NB4 (cell line): ENCODE data around the gene CEP170B.

ENCODE experiments used
- DNase-seq: peaks from one replicate; pipeline ENCODE4 v3.0.0; 2010; ENCODE audit warnings: low read depth
- H3K4me3 ChIP-seq: one replicate; pipeline ENCODE4 v1.5.1; 2011; ENCODE audit warnings: mild to moderate bottlenecking, low read depth, low read length, moderate library complexity
- MYC ChIP-seq: IDR thresholded peaks from 2 replicates; pipeline ENCODE4 v1.6.1; 2011; ENCODE audit warnings: low read depth, low read length
- POLR2A ChIP-seq: IDR thresholded peaks from 2 replicates; pipeline ENCODE4 v1.6.1; 2011; ENCODE audit warnings: mild to moderate bottlenecking; ENCODE audit not compliant: insufficient read length; ENCODE audit errors: extremely low read depth
- TF ChIP-seq, protein P1 (sequence below): IDR thresholded peaks from one replicate; pipeline ENCODE4 v1.5.1; 2012; ENCODE audit warnings: low read depth, low read length
- TF ChIP-seq, protein P2 (sequence below): IDR thresholded peaks from 2 replicates; pipeline ENCODE4 v1.6.1; 2011; ENCODE audit warnings: low read depth, low read length

The CEP170B gene

DNA sequence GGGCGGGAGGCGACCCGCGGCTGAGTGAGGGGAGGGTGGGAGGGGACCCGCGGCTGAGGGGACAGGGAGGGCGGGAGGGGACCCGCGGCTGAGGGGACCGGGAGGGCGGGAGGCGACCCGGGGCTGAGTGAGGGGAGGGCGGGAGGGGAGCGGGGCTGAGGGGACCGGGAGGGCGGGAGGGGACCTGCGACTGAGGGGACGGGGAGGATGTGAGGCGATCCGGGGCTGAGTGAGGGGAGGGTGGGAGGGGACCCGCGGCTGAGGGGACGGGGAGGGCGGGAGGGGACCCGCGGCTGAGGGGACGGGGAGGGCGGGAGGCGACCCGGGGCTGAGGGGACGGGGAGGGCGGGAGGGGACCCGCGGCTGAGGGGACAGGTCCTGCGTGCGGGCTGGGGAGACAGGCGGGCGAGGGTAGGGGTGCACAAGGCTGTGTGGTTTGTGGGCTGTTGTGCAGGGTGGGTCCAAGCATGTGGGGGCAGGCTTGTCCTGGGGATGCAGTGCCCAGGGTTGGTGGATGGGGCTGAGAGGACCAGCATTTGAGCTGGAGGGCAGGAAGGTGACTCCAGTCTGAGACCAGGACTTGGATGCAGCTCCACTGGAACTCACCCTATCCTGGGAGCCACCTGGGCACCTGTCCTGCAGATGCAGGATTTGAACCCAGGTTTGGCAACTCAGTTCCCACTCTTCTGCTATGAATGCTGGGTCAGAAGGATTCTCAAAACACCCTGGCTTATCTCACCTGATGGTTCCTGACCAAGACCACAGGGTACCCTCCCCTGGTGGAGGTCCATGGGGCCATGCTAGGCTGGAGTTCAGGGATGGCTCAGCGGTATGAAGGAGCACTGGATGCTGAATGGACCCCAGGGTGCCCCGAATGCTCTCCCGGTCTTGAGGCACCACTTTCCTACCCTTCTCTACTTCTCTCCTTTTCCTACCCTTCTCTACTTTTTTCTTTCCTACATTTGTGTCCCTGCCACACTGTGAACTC, 69.0 kb downstream of the CEP170B start:
- DNase-seq, result no peak
- H3K4me3 ChIP-seq, result no peak overlapping the region
- TF ChIP-seq, protein P1, sequence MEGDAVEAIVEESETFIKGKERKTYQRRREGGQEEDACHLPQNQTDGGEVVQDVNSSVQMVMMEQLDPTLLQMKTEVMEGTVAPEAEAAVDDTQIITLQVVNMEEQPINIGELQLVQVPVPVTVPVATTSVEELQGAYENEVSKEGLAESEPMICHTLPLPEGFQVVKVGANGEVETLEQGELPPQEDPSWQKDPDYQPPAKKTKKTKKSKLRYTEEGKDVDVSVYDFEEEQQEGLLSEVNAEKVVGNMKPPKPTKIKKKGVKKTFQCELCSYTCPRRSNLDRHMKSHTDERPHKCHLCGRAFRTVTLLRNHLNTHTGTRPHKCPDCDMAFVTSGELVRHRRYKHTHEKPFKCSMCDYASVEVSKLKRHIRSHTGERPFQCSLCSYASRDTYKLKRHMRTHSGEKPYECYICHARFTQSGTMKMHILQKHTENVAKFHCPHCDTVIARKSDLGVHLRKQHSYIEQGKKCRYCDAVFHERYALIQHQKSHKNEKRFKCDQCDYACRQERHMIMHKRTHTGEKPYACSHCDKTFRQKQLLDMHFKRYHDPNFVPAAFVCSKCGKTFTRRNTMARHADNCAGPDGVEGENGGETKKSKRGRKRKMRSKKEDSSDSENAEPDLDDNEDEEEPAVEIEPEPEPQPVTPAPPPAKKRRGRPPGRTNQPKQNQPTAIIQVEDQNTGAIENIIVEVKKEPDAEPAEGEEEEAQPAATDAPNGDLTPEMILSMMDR, result no peak
- no peak for TF ChIP-seq POLR2A

DNA sequence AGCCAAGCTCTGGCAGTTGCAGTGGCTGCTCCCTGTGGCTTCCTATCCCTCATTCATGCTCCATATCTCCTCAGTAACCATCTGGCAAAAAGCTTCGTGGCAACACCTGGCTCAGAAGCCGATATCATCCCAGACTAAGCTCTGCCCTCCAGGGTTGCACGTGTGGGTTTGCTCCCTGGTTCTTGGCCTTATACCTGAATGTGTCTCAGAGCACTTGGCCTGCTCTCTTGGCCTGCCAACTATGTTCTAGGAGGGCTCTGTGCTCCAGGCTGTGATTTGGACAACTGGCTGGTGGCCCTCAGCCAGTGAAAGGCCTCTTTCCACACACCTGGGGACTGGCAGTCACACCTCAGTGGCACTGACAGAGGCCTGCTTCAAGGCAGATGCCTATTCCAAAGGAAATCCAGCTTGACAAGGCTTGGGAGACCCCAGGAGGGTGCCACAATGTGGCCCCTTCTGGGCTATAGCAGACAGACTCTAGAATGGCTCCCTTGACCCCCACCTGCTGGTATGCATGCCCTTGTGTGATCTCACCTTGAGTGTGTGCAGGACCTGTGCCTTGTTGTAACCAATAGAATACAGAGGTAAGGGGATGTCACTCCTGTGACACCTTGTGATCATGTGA, 70.1 kb downstream of the CEP170B start:
- DNase-seq, result no peak
- no peak overlapping the region for H3K4me3 ChIP-seq
- TF ChIP-seq POLR2A, result no peak

DNA sequence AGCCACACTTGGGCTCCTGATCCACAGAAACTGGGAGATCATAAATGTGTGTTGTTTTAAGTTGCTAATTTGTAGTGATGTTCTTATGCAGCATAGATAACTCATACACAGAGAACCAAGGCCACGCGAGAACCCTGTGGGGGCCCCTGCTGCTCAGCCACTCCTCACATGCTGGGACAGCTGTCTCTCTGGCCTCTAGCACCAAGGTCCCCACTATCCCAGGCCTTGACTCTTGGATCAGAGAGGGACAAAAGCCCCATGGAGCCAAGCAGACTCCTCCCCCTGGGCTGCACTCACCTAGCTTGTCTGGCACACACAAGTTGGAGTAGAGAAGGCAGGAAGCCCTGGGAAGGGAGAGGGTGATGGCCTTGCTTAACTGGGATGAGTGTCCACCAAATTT, 70.9 kb downstream of the CEP170B start:
- DNase-seq, result no peak
- no peak for TF ChIP-seq MYC
- no peak for TF ChIP-seq POLR2A
- TF ChIP-seq, protein P2, sequence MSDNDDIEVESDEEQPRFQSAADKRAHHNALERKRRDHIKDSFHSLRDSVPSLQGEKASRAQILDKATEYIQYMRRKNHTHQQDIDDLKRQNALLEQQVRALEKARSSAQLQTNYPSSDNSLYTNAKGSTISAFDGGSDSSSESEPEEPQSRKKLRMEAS, result no peak
- TF ChIP-seq, protein P1, result no peak

DNA sequence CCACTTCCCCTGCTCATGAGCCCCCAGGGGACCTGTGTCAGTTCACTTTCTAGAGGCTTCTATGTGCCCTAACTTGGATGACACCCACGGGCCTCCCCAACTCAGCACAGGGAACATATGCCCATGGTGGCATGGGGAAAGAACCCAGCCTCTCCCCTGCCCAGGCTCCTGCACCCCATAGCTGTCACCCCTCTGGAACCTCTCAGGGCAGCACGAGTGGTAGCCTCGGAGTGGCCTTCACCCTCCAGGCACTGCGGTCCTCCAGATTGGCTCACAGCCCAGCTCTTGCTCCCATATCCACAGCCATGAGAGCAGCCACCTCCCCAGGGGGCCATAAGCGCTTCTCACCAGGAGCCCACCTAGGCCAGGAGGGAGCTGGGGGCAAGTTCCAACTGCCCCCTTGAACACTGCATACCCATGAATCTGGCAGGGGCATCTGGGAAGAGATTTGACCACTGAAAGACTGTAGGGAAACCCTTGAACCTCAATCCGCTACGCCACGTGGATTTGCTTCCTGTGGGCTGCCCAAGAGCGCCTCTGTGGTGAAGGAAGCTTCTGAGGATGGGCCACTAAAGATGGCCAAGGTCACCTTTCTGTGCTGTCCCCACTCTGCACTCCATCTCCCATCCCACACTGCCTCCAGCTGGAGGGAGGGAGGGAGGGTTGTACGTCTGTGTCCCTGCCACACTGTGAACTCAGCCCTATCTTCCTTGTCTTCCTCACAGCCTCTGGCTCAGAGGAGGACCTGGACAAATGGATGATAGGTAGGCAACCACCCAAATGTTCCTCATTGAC, 71.5 kb downstream of the CEP170B start:
- TF ChIP-seq, protein P2, result no peak
- TF ChIP-seq POLR2A, result no peak
- no peak for TF ChIP-seq MYC
- TF ChIP-seq, protein P1, result no peak
- H3K4me3 ChIP-seq, result no peak overlapping the region
- no peak for DNase-seq

More for the DNA sequence above, 70.9 kb downstream of the CEP170B start:
- no peak overlapping the region for H3K4me3 ChIP-seq

DNA sequence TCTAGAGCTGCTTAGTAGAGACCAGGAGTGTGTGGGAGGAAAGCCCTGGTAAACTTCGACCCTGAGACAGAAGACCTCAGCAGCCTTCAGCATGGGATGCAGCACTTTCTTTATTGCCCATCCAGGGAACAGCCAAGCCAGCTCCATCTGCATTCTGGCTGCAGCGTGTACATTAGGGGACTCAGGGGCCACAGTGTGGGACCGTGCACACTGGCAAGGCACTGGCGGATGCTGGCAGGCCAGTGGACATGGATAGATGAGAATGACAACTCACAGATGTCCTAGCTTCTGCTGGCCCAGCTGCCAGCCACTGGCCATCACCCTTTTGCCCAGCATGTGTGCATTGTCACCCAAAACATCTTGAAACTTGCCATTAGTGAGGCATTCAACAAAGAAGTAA, 72.1 kb downstream of the CEP170B start:
- TF ChIP-seq, protein P1, result no peak
- TF ChIP-seq POLR2A (no peak), MYC (no peak)
- TF ChIP-seq, protein P2, result no peak
- no peak overlapping the region for H3K4me3 ChIP-seq
- DNase-seq, result no peak

DNA sequence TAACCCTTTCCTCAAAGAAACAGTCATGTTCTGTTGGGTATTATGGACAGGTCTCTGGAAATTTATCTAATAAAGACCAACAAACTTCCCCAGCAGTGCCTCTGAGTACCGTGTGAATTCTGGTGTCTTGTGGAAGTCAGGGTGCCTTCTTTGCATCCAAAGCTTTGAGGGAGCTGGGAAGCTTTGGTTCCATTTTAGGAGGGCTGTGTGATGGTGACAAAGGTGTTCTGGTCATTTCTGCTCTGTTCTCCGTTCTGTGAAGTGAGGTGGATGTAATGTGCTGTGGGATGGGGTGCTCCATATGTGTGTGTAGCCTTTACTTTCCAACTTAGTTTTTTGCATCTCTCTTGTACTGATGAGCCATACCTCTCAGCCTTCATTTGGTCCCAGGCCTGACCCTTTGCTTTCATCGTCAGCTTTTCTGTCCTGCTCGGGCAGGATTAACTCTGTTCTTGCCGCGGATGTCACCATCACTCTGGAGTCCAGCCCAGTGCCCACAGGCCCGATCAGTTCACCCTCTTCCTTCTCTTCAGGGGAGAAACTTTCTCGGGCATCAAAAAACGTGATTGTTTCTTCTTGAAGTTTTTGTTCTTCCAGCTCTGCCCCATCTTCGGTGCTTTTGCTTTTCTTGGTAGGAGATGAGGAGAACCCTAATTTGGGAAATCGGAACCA, 72.8 kb downstream of the CEP170B start:
- TF ChIP-seq, protein P1, result no peak
- TF ChIP-seq POLR2A (no peak), MYC (no peak)
- TF ChIP-seq, protein P2, result no peak
- DNase-seq, result no peak
- H3K4me3 ChIP-seq, result no peak overlapping the region
